Lower lobe of right lung (tissue), 2 donors: Measurements from ENCODE around the gene NRTN. TPM values are rescaled to one million over a fixed set of nuclear protein-coding genes. Genes with fewer than 3 reads are reported as not detected.
A peak's percentile ranks its signal among the peaks of the same experiment; 100 is the strongest.
"Not testable (repeated sequence)": the region's sequence is repeated elsewhere in the genome, so short reads cannot be mapped to it uniquely, and the experiment has no call there.

Experiments
- ATAC-seq, 2 donors: fragments of 200-7000 bp; cut with Tn5 transposase; one replicate each; pipeline ENCODE4 v1.9.1; 2020 to 2022; ENCODE audit warnings: mild to moderate bottlenecking in 2 of 2, moderate library complexity in 2 of 2
- DNase-seq: peaks from one replicate; pipeline ENCODE4 v3.0.0-alpha.2; 2020
- H3K27ac ChIP-seq: fragments of 200-600 bp; one replicate; pipeline ENCODE4 v1.8.0; 2022
- H3K27me3 ChIP-seq: fragments of 200-600 bp; one replicate; pipeline ENCODE4 v1.8.0; 2022; ENCODE audit warnings: low read depth
- H3K36me3 ChIP-seq: fragments of 200-600 bp; one replicate; pipeline ENCODE4 v1.8.0; 2022; ENCODE audit warnings: mild to moderate bottlenecking
- H3K4me1 ChIP-seq: fragments of 200-600 bp; one replicate; pipeline ENCODE4 v1.8.0; 2022
- H3K4me3 ChIP-seq: fragments of 200-600 bp; one replicate; pipeline ENCODE4 v1.8.0; 2022; ENCODE audit warnings: mild to moderate bottlenecking
- H3K9me3 ChIP-seq: fragments of 200-600 bp; one replicate; pipeline ENCODE4 v1.8.0; 2022
- CTCF ChIP-seq: fragments of 200-600 bp; IDR thresholded peaks from one replicate; pipeline ENCODE4 v1.8.0; 2022; ENCODE audit warnings: antibody characterized with exemption, mild to moderate bottlenecking
- intact Hi-C: fragments of 100-400 bp; cut with DNase I; formaldehyde crosslinking; loops from one replicate; pipeline ENCODE4 v1.11.0; 2022
- total RNA-seq: library from RNA; stranded (reverse); fragmentation: NEBNext Ultra II Directional; extraction: Animal tissue kit (Norgen Biotek cat#: 25700); gene quantifications from one replicate; pipeline ENCODE4 v1.2.1, GENCODE V29; 2021
- donor health status: DM: no; HTN: yes; CAD: no; lungs with severe emphysema.

The NRTN gene
- total RNA-seq, 1 donor from 2014 or later, result 2.7 TPM

- no peak for DNase-seq
- TF ChIP-seq CTCF, result no peak
Measured at GRCh38 chr19:5843295-5843927, 38.5 kb downstream of the NRTN start.

GRCh38 chr19:5844456-5845433 is 39.9 kb downstream of the NRTN start:
- DNase-seq, result no peak
- no peak for TF ChIP-seq CTCF
- intact Hi-C loops, result no loop called here

More at GRCh38 chr19:5843295-5843927, 38.5 kb downstream of the NRTN start:
- H3K36me3 ChIP-seq, result no peaks in the 10 kb centered on the region
- no peak for ATAC-seq
- no peak overlapping the region for H3K4me3 ChIP-seq
- H3K9me3 ChIP-seq, result no peaks in the 10 kb centered on the region
- H3K4me1 ChIP-seq, result no peaks in the 10 kb centered on the region
- peaks cover 10% of the 10 kb centered on the region for H3K27me3 ChIP-seq
- intact Hi-C loops, result no loop called here
- H3K27ac ChIP-seq, result no peak overlapping the region

GRCh38 chr19:5847846-5848245 is 43.0 kb downstream of the NRTN start:
- H3K4me1 ChIP-seq, result peaks cover 11% of the 10 kb centered on the region
- intact Hi-C loops, H3K36me3 ChIP-seq, H3K27me3 ChIP-seq, H3K9me3 ChIP-seq, ATAC-seq, H3K27ac ChIP-seq, DNase-seq, H3K4me3 ChIP-seq: not testable (repeated sequence)

More at GRCh38 chr19:5844456-5845433, 39.9 kb downstream of the NRTN start:
- ATAC-seq, result no peak
- Histone ChIP-seq H3K36me3 (no peaks in the 10 kb centered on the region), H3K4me1 (no peaks in the 10 kb centered on the region), H3K27ac (no peak overlapping the region), H3K4me3 (no peak overlapping the region), H3K27me3 (peaks cover 7% of the 10 kb centered on the region), H3K9me3 (no peaks in the 10 kb centered on the region)

DNA sequence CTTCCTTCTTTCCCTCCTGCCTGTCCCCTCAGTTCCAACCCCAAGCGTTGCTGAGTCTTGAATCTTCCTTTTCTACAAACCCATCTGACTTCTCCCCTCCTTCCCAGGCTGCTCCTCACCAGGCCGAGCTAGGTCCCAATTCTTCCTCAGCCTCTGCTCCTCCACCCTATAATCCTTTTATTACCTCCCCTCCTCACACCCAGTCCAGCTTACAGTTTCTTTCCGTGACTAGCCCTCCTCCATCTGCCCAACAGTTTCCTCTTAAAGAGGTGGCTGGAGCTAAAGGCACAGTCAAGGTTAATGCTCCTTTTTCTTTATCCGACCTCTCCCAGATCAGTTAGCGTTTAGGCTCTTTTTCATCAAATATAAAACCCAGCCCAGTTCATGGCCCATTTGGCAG is 43.8 kb downstream of the NRTN start:
- peaks cover 11% of the 10 kb centered on the region for H3K4me1 ChIP-seq
- H3K27me3 ChIP-seq, ATAC-seq, intact Hi-C loops, H3K36me3 ChIP-seq, H3K4me3 ChIP-seq, H3K9me3 ChIP-seq, DNase-seq, H3K27ac ChIP-seq: not testable (repeated sequence)

- peak overlapping the region; percentile 22 for H3K4me3 ChIP-seq
- DNase-seq (no peak), ATAC-seq (peak in 1 of 2 donors; percentile 45)
- peaks cover 11% of the 10 kb centered on the region for H3K4me1 ChIP-seq
- peak overlapping the region; percentile 24 for H3K27ac ChIP-seq
- no peak for TF ChIP-seq CTCF
- no peaks in the 10 kb centered on the region for H3K36me3 ChIP-seq
- no peaks in the 10 kb centered on the region for H3K27me3 ChIP-seq
- no peaks in the 10 kb centered on the region for H3K9me3 ChIP-seq
- intact Hi-C loops, result no loop called here
Measured at GRCh38 chr19:5850189-5850588, 45.3 kb downstream of the NRTN start.

- Histone ChIP-seq H3K27me3 (no peaks in the 10 kb centered on the region), H3K36me3 (no peaks in the 10 kb centered on the region), H3K9me3 (no peaks in the 10 kb centered on the region), H3K4me3 (peak overlapping the region; percentile 27), H3K27ac (peak overlapping the region; percentile 72), H3K4me1 (peaks cover 11% of the 10 kb centered on the region)
- peak; percentile 90 to 95 for ATAC-seq
- DNase-seq, result peak; percentile 86
- TF ChIP-seq CTCF, result no peak
- intact Hi-C loops, result no loop called here
Measured at GRCh38 chr19:5850743-5851293, 46.0 kb downstream of the NRTN start.
